ENCODE results near the gene AMN. TPM values are rescaled to one million over a fixed set of nuclear protein-coding genes. Genes with fewer than 3 reads are reported as not detected.

The AMN gene
- total and polyA plus RNA-seq, 4 donors = 2.1 to 51.2 (median 8.6) TPM

- H3K9me3 ChIP-seq (ENCODE audit: control insufficient read depth in 4 of 4, low read length in 3 of 4) = no peaks in the 10 kb centered on the region
- peaks cover 3 to 18% (median 13%) of the 10 kb centered on the region in 4 donors for H3K4me1 ChIP-seq (ENCODE audit: control insufficient read depth in 4 of 4, insufficient read depth in 4 of 4, low read length in 3 of 4)
- peak overlapping the region; percentile 2 to 27 for H3K27ac ChIP-seq (ENCODE audit: low read depth in 1 of 2, low read length in 2 of 2)
- 87% methylated on average over 19 of the region's 19 CpGs for WGBS
- no peak for DNase-seq (ENCODE audit: low spot score)
- H3K36me3 ChIP-seq (ENCODE audit: control insufficient read depth in 4 of 4, insufficient read depth in 3 of 4, low read depth in 1 of 4, low read length in 3 of 4) = peaks cover 10 to 60% (median 25%) of the 10 kb centered on the region in 4 donors
- H3K27me3 ChIP-seq (ENCODE audit: control insufficient read depth in 4 of 4, insufficient read depth in 4 of 4, low read length in 3 of 4) = no peaks in the 10 kb centered on the region
- no peak overlapping the region for H3K4me3 ChIP-seq (ENCODE audit: low read depth in 1 of 3, low read length in 3 of 3)
- no peak overlapping the region for H3K9ac ChIP-seq (ENCODE audit: low read depth in 1 of 2, low read length in 2 of 2)
- TF ChIP-seq NR2F2 (IDR thresholded peaks at IDR 0.05) (no peak), HNF4G (IDR thresholded peaks at IDR 0.05) (no peak)
Observed at GRCh38 chr14:102940729-102941362, 18.4 kb downstream of the AMN start.

- Histone ChIP-seq H3K9me3 (ENCODE audit: control insufficient read depth in 4 of 4, low read length in 3 of 4) (no peaks in the 10 kb centered on the region), H3K9ac (ENCODE audit: low read depth in 1 of 2, low read length in 2 of 2) (no peak overlapping the region), H3K27me3 (ENCODE audit: control insufficient read depth in 4 of 4, insufficient read depth in 4 of 4, low read length in 3 of 4) (no peaks in the 10 kb centered on the region), H3K36me3 (ENCODE audit: control insufficient read depth in 4 of 4, insufficient read depth in 3 of 4, low read depth in 1 of 4, low read length in 3 of 4) (peaks cover 15 to 62% (median 28%) of the 10 kb centered on the region in 4 donors), H3K4me3 (ENCODE audit: low read depth in 1 of 3, low read length in 3 of 3) (no peak overlapping the region), H3K4me1 (ENCODE audit: control insufficient read depth in 4 of 4, insufficient read depth in 4 of 4, low read length in 3 of 4) (peaks cover 3 to 18% (median 13%) of the 10 kb centered on the region in 4 donors), H3K27ac (ENCODE audit: low read depth in 1 of 2, low read length in 2 of 2) (peak overlapping the region in 1 of 2 donors; percentile 2)
- TF ChIP-seq HNF4A (conservative IDR thresholded peaks at IDR 0.05) (no peak), EGR1 (IDR thresholded peaks at IDR 0.05; ENCODE audit: low read depth in 2 of 2) (no peak), RXRA (IDR thresholded peaks at IDR 0.05) (no peak), MAX (IDR thresholded peaks at IDR 0.05) (no peak), ZBTB33 (IDR thresholded peaks at IDR 0.05) (no peak), FOXA2 (IDR thresholded peaks at IDR 0.05) (no peak), JUND (IDR thresholded peaks at IDR 0.05) (no peak), HNF4G (IDR thresholded peaks at IDR 0.05) (no peak), ATF3 (IDR thresholded peaks at IDR 0.05) (no peak), TAF1 (conservative IDR thresholded peaks at IDR 0.05) (no peak), FOXA1 (IDR thresholded peaks at IDR 0.05) (no peak), YY1 (IDR thresholded peaks at IDR 0.05) (no peak)
- DNase-seq (ENCODE audit: low spot score) = no peak
- 84% methylated on average over 10 of the region's 10 CpGs for WGBS
Observed at GRCh38 chr14:102941419-102942011, 19.1 kb downstream of the AMN start.

GRCh38 chr14:102942069-102942468 lies 19.6 kb downstream of the AMN start:
- 95% methylated on average over 13 of the region's 13 CpGs for WGBS
- Histone ChIP-seq H3K36me3 (ENCODE audit: control insufficient read depth in 4 of 4, insufficient read depth in 3 of 4, low read depth in 1 of 4, low read length in 3 of 4) (peaks cover 15 to 65% (median 29%) of the 10 kb centered on the region in 4 donors), H3K9ac (ENCODE audit: low read depth in 1 of 2, low read length in 2 of 2) (no peak overlapping the region)
- TF ChIP-seq ATF3 (IDR thresholded peaks at IDR 0.05) (no peak), GABPA (IDR thresholded peaks at IDR 0.05 in 1 of 2, conservative IDR thresholded peaks at IDR 0.05 in 1 of 2) (no peak), FOXA1 (IDR thresholded peaks at IDR 0.05) (no peak), RAD21 (IDR thresholded peaks at IDR 0.05) (no peak), RXRA (IDR thresholded peaks at IDR 0.05) (no peak), CTCF (IDR thresholded peaks at IDR 0.05; ENCODE audit: low read depth, low read length, missing input control) (no peak), REST (IDR thresholded peaks at IDR 0.05) (no peak), HNF4G (IDR thresholded peaks at IDR 0.05) (no peak)

More at GRCh38 chr14:102942069-102942468, 19.6 kb downstream of the AMN start:
- Histone ChIP-seq H3K9me3 (ENCODE audit: control insufficient read depth in 4 of 4, low read length in 3 of 4) (no peaks in the 10 kb centered on the region), H3K27me3 (ENCODE audit: control insufficient read depth in 4 of 4, insufficient read depth in 4 of 4, low read length in 3 of 4) (no peaks in the 10 kb centered on the region), H3K4me3 (ENCODE audit: low read depth in 1 of 3, low read length in 3 of 3) (no peak overlapping the region), H3K4me1 (ENCODE audit: control insufficient read depth in 4 of 4, insufficient read depth in 4 of 4, low read length in 3 of 4) (peaks cover 3 to 18% (median 13%) of the 10 kb centered on the region in 4 donors), H3K27ac (ENCODE audit: low read depth in 1 of 2, low read length in 2 of 2) (no peak overlapping the region)
- no peak for DNase-seq (ENCODE audit: low spot score)

Data from liver (tissue), 9 donors.